HUES48 (cell line): ENCODE measurements around the gene PXMP4.

ENCODE experiments used
- H3K27ac ChIP-seq: one replicate; pipeline ENCODE4 v1.7.0; 2013; ENCODE audit warnings: low read depth, low read length, inconsistent platforms
- H3K27me3 ChIP-seq: 2 replicates; pipeline ENCODE4 v1.6.1; 2013; ENCODE audit warnings: mild to moderate bottlenecking, low read length; ENCODE audit not compliant: control insufficient read depth, insufficient read depth
- H3K36me3 ChIP-seq: 2 replicates; pipeline ENCODE4 v1.6.1; 2013; ENCODE audit warnings: low read length; ENCODE audit not compliant: control insufficient read depth, insufficient read depth
- H3K4me1 ChIP-seq: 2 replicates; pipeline ENCODE4 v1.6.1; 2013; ENCODE audit warnings: mild to moderate bottlenecking, low read length; ENCODE audit not compliant: control insufficient read depth, insufficient read depth
- H3K4me3 ChIP-seq: 2 replicates; pipeline ENCODE4 v1.5.1; 2013; ENCODE audit warnings: mild to moderate bottlenecking, low read depth, low read length
- H3K9ac ChIP-seq: 2 replicates; pipeline ENCODE4 v1.6.1; 2013; ENCODE audit warnings: mild to moderate bottlenecking, low read depth, low read length, moderate library complexity
- H3K9me3 ChIP-seq: 2 replicates; pipeline ENCODE4 v1.6.1; 2013; ENCODE audit warnings: low read length; ENCODE audit not compliant: control insufficient read depth, insufficient read depth

Gene PXMP4

DNA sequence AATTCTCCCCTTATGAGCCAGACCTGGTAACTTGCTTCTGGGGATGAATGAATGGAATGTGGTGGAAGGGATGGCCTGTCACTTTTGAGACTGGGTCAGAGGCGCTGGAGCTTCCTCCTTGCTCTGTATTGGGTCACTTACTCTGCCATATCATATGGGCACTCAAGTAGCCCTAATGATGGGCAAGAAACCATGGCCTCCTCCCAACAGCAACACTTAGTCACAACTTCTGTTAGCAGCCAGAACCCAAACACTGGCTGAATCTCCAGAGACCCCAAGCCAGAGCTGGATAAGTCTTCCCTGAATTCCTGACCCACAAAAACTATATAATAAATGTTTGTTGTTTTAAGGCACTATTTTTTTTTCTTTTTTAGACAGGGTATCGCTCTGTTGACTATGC, 39.4 kb downstream of the PXMP4 start:
- Histone ChIP-seq H3K9ac (no peak overlapping the region), H3K4me1 (peaks cover 10% of the 10 kb centered on the region), H3K27ac (no peak overlapping the region), H3K9me3 (no peaks in the 10 kb centered on the region), H3K27me3 (no peaks in the 10 kb centered on the region), H3K4me3 (no peak overlapping the region), H3K36me3 (peaks cover 49% of the 10 kb centered on the region)

DNA sequence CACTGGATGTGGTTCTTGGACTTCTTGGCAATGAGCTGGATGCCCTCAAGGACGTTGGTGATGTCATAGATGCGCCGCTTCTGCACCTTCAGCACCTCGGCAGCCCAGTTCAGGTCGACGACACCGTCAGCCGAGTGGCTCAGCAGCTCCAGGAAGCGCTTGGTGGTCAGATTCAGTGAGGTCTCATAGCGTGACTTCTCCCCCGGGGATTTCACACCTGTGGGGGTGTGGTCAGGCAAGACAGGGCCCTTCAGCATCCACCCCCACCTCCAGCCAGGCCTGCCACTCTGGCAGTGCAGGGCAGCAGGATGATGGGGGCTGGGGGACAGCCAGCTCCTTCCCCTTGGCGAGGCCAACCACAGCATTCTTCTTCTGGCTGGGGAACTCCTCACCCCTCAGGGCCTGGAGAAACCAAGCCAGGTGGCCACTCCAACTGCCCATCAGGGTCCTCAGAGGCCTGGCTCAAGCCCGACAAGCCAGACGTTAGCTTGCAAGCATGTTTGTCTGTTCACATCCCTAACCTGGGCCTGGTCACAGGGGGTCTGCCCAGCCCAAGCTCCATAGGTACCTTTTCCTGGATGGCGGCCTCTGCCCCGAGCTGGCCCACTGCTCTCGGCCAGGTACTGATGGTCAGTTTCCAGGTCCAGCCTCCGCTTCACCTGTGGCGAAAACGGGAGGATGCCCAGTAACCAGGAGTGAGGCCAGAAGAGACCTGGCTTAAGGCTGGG, 40.2 kb downstream of the PXMP4 start:
- Histone ChIP-seq H3K27me3 (no peaks in the 10 kb centered on the region), H3K36me3 (peaks cover 49% of the 10 kb centered on the region), H3K9me3 (no peaks in the 10 kb centered on the region), H3K27ac (no peak overlapping the region), H3K9ac (no peak overlapping the region), H3K4me3 (no peak overlapping the region), H3K4me1 (peaks cover 18% of the 10 kb centered on the region)

DNA sequence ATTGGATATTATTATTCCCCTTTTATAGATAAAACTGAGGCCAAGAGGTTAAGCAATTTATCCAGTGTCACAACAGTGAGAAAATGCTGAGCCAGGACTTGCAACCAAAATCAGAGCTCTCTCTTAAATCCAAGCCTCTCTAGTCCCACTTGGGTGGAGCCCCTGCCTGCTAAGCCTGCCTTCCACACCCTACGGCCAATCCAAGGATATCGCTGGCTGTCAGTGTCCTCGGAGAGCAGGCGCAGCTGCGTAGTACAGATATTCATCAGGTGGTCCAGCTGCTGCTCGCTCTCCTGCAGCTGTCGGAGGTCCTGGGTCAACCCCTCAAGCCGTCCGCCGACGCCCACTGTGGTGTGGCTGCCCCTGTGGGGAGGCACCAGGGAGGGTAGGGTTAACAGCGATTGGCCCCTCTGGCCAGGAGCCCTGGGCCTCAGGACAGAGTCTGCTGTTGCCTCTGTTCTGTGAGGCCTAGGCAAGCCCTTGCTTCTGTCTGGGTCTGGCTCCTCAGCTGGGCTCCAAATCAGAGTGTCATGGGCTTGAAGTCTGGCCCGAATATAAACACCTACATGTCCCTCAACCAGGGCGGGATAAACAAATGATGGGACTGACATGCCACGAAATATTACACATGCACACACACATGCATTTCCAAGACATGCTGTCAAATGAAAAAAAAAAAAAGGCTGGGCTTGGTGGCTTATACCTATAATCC, 42.0 kb downstream of the PXMP4 start:
- Histone ChIP-seq H3K27ac (no peak overlapping the region), H3K4me1 (peaks cover 16% of the 10 kb centered on the region), H3K9ac (no peak overlapping the region), H3K27me3 (no peaks in the 10 kb centered on the region), H3K9me3 (no peaks in the 10 kb centered on the region), H3K4me3 (no peak overlapping the region), H3K36me3 (peaks cover 49% of the 10 kb centered on the region)

DNA sequence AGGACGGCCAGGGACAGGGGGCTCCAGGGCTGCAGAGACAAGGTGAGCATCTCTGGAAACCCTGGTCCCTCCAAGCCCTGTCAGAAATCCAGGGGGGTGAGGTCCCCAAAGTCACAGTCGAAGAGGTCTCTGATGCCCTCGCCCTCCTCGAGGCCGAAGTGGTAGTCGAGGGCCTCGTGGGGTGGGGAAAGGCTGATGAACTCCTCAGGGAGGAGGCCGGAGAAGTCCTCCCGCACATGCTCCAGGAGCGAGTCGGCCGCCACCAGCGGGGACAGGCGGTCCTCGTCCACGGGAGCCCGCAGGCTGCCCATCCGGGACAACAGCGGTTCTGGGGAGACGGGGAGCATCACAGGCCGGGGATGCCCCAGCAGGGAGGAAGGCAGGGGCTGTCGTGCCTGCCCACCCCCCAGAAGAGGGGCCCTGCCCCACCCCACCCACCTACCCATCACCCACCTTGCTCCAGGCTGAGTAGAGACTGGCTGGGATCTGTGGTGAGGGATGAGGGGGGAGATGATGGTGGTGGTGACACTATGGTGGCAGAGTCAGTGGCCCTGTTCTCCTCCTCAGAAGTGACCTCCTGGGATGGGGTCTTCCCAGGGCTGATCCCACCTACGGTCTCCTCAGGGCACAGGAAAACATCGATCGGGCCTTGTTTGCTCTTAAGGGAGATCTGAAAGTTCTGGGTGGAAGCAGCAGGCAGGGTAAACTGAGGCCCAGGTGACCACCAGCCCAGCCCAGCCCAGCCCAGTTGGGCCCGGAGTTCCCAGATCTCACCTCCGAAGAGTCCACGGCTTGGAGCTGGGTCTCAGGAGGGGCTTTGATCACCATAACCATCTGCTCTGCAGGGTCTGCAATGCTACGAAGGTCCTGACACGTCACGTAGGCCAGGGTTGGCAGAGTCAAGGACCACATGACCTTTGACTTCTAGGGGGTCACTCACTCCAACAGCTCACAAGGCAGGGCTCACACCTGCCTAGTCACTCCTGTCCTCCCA, 43.2 kb downstream of the PXMP4 start:
- Histone ChIP-seq H3K4me3 (no peak overlapping the region), H3K36me3 (peaks cover 49% of the 10 kb centered on the region), H3K27me3 (no peaks in the 10 kb centered on the region), H3K9me3 (no peaks in the 10 kb centered on the region), H3K9ac (no peak overlapping the region), H3K27ac (no peak overlapping the region), H3K4me1 (peaks cover 19% of the 10 kb centered on the region)

DNA sequence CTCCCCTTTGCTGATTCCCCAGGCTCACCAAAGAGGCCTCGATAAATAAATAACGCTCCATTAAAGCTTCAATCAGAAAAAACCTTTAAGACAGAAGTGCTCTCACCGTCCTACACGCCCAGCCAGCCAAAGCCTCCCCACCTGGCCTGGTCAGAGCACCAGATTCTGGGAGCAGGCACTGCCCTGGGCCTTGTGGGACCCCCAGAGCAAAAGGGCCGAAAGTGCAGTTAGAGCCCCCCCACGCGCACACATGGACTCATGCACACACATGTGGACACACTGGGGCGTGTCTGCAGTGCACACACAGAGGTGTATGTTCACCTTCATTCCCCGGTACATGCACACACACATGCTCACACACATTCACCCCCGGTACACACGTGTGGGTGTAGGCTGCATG, 44.0 kb downstream of the PXMP4 start:
- no peaks in the 10 kb centered on the region for H3K27me3 ChIP-seq
- H3K27ac ChIP-seq, result no peak overlapping the region
- H3K36me3 ChIP-seq, result peaks cover 57% of the 10 kb centered on the region
- no peak overlapping the region for H3K4me3 ChIP-seq
- H3K9me3 ChIP-seq, result no peaks in the 10 kb centered on the region
- peaks cover 19% of the 10 kb centered on the region for H3K4me1 ChIP-seq
- H3K9ac ChIP-seq, result no peak overlapping the region

DNA sequence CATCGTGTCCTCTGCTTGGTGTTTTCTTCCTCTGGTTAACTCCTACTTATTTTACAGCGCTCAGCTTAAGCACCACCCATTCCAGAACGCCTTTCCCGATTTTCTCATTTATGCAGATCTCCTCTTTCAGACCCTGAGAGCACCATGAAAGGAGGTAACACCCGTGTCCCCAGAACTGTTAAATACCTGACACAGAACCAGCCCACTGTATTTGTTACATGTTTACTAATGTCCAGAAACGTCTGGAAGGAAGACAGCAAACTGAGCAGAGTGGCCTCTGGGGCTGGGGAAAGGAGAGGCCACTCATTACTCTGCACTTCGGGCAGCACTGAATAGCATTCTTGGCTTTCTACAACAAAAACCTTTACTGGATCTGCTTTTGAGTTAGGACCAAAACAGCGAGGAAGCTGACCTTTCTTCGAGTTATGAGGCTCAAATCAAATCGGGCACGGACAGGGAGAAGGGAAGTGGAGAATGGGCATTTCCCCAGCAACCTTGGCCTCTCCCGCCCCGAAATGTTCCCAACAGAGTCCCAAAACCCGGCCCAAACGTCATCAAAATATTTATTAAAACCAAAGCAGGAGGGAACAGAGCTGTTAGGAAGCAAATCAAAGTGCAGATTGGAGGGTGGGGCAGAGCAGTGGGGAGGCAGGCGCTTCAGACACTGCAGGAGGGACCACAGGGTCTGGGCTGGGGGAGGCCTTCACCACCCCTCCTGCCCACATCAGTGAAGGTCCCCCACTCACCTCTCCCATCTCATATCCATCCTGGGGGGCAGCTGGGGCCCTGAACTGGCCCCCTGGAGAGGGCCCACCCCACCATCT, 44.8 kb downstream of the PXMP4 start:
- Histone ChIP-seq H3K9me3 (no peaks in the 10 kb centered on the region), H3K4me3 (peak overlapping the region; percentile 89), H3K9ac (no peak overlapping the region), H3K27me3 (no peaks in the 10 kb centered on the region), H3K4me1 (peaks cover 19% of the 10 kb centered on the region), H3K27ac (peak overlapping the region; percentile 78), H3K36me3 (peaks cover 61% of the 10 kb centered on the region)

DNA sequence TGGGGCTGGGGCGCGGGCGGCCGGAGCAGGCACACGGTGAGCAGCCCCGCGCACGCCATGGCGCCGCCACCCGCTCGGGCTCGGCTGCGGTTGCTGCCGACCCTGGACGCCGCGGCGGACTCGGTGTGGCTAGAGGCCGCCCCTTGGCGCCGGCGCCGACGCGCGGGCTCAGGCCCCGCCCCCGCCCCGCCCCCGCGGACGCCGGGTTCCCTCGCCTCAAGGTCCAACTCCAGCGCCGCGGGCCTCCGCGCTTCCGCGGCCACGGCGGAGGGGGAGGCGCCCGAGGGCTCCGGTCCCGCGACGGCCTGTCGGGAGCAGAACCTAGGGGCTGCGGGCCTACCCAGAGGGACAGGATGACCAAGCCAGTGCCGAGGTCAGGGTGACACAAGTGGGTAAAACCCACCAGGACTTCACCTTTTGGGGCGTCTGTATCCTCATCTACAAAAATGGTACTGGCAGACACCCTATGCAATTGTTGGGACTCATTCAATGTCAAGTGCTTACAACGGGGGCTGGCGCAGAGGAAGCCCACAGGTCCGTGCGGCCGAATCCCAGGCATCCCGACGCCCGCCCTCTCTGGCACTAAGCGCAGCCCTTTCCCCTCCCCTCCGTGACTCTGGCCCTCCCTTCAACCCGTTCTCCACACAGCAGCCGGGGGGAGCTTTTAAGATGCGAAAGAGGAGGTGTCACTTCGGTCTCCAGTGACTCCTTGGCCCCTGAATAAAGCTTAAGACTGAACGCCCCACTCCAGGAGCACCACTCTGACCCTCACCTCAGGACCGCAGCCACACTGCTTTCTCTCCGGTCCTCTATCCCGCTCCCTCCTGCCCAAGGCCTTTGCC, 45.6 kb downstream of the PXMP4 start, which contains the start of gene NECAB3:
Gene NECAB3 (minus strand): TSS at position 135 of the 842 bp plus-strand sequence. CDS start 76 bp downstream, at position 59.
- Histone ChIP-seq H3K27ac (peak within 1 kb of the TSS; percentile 78), H3K36me3 (peaks cover 59% of the 10 kb centered on the region), H3K4me1 (peaks cover 19% of the 10 kb centered on the region), H3K9me3 (no peaks in the 10 kb centered on the region), H3K9ac (peak within 1 kb of the TSS; percentile 54), H3K4me3 (peak within 1 kb of the TSS; percentile 89), H3K27me3 (no peaks in the 10 kb centered on the region)

DNA sequence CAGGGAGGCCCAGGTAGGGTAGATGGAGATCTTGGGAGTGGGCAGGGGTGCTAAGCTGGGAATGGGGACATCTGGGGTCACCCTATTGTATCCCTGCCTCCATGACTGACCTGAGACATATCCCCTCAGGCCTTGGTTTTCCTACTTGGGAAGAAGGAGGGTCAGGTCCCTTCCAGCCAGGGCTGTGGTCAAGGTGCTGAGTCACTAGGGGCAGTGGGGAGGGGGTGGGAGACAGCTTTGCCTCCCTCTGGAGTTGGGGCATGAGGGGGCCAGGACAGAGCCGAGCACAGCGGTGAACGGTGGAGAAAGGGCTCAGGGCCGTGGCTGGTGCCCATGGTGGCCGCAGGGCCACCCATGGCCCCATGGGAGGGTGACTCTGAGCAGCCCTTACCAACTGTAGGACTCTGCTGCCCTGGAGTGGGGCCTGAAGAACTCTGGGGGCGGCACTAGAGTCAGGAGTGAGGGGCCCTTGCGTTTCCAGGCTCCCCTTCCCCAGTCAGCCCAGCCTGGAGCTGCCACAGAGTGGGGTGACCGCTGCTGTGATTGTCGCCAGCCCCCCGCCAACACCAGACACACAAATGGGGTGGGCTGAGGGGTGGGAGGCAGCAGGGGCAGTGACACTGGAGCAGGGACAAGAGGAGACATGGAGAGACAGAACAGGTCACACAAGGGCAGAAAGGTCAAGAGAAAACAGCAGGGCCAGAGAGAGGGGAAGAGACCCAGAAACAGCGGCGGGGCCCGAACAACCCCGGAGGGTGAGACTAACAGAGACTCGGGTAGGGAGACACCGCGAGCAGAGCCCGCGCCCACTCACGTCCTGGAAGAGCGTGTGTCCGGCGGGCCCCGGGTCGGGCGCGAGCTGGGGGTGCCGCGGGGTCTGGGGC, 46.5 kb downstream of the PXMP4 start:
- no peaks in the 10 kb centered on the region for H3K27me3 ChIP-seq
- H3K4me3 ChIP-seq, result peak overlapping the region; percentile 89
- no peaks in the 10 kb centered on the region for H3K9me3 ChIP-seq
- peak overlapping the region; percentile 54 for H3K9ac ChIP-seq
- H3K4me1 ChIP-seq, result peaks cover 19% of the 10 kb centered on the region
- H3K36me3 ChIP-seq, result peaks cover 59% of the 10 kb centered on the region
- peak overlapping the region; percentile 40 for H3K27ac ChIP-seq

DNA sequence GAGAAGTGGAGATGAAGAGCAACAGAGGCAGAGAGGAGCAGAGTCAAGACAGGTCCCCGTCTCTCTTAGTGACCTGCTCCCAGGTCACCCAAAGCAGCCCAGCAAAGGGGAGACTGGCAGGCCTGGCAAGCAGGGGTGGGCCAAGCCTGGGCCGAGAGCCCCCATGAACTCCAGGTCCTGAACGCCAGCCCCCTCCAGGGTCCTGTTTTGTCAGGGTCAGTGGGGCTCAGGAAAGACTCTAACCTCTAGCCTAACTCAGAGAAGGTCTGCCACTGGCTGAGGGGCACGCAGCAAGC, 47.0 kb downstream of the PXMP4 start:
- H3K36me3 ChIP-seq, result peaks cover 57% of the 10 kb centered on the region
- H3K9me3 ChIP-seq, result no peaks in the 10 kb centered on the region
- 0 out of 2 replicates have a peak overlapping the region, but pooled peaks have one; percentile 54 for H3K9ac ChIP-seq
- H3K27ac ChIP-seq, result no peak overlapping the region
- no peaks in the 10 kb centered on the region for H3K27me3 ChIP-seq
- H3K4me3 ChIP-seq, result peak overlapping the region; percentile 89
- peaks cover 19% of the 10 kb centered on the region for H3K4me1 ChIP-seq
